Brain microvascular endothelial cell (primary cell): ENCODE data around the gene GFPT2.

Source experiments
- DNase-seq: peaks from one replicate; pipeline ENCODE4 v3.0.0-alpha.2; 2020
- H3K27ac ChIP-seq: fragments of 250-450 bp; sonication (Bioruptor Pico); 2 replicates; pipeline ENCODE4 v1.5.1; 2020; ENCODE audit warnings: mild to moderate bottlenecking, moderate library complexity
- H3K27me3 ChIP-seq: fragments of 250-450 bp; sonication (Bioruptor Pico); replicated peaks from 2 replicates; pipeline ENCODE4 v1.5.1; 2020; ENCODE audit warnings: mild to moderate bottlenecking
- H3K36me3 ChIP-seq: fragments of 250-450 bp; sonication (Bioruptor Pico); replicated peaks from 2 replicates; pipeline ENCODE4 v1.5.1; 2020; ENCODE audit warnings: mild to moderate bottlenecking
- H3K4me3 ChIP-seq: 2 replicates; pipeline ENCODE4 v1.5.1; 2011; ENCODE audit warnings: low read depth, mild to moderate bottlenecking, control low read depth, low read length, moderate library complexity
- in situ Hi-C: cut with HindIII; loops from 2 replicates; pipeline ENCODE4 v1.10.0; 2017; ENCODE audit warnings: low sequenced_read_pairs, low pct_ligation_motif_present
- TF ChIP-seq, protein P1 (sequence below): IDR thresholded peaks from 2 replicates; pipeline ENCODE4 v1.5.1; 2011; ENCODE audit warnings: low read depth, mild to moderate bottlenecking, moderate library complexity, low read length, control low read depth, inconsistent platforms; ENCODE audit errors: missing control alignments

GFPT2 gene

DNA sequence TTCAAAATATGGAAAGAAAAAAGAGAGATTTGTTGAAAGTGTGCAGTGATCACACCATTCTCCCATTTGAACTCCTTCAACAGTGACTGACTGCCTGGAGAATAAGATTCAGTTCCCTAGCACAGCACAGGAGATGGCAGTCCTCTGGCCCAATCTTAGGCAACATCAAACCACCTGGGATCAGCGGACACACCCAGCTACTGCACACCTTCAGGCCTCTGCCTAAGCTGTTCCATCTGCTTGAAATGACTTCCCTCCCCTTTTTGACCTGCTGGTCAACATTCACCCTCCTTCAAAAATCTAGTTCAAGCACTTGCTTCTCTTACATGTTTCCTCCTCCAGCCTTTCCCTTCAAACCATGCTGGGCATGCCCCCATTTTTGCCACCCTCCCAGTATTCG, 65.7 kb downstream of the GFPT2 start:
- no peak for DNase-seq
- H3K36me3 ChIP-seq = no peaks in the 10 kb centered on the region
- H3K27ac ChIP-seq = no peak overlapping the region
- in situ Hi-C loops = no loop called here
- no peak overlapping the region for H3K4me3 ChIP-seq
- H3K27me3 ChIP-seq = no peaks in the 10 kb centered on the region
- TF ChIP-seq, protein P1, sequence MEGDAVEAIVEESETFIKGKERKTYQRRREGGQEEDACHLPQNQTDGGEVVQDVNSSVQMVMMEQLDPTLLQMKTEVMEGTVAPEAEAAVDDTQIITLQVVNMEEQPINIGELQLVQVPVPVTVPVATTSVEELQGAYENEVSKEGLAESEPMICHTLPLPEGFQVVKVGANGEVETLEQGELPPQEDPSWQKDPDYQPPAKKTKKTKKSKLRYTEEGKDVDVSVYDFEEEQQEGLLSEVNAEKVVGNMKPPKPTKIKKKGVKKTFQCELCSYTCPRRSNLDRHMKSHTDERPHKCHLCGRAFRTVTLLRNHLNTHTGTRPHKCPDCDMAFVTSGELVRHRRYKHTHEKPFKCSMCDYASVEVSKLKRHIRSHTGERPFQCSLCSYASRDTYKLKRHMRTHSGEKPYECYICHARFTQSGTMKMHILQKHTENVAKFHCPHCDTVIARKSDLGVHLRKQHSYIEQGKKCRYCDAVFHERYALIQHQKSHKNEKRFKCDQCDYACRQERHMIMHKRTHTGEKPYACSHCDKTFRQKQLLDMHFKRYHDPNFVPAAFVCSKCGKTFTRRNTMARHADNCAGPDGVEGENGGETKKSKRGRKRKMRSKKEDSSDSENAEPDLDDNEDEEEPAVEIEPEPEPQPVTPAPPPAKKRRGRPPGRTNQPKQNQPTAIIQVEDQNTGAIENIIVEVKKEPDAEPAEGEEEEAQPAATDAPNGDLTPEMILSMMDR = no peak

GRCh38 chr5:180284149-180284548, 69.0 kb downstream of the GFPT2 start:
- H3K36me3 ChIP-seq = peaks cover 5% of the 10 kb centered on the region
- no peak overlapping the region for H3K27ac ChIP-seq
- TF ChIP-seq, protein P1 = no peak
- no peak overlapping the region for H3K4me3 ChIP-seq
- DNase-seq = no peak
- no peaks in the 10 kb centered on the region for H3K27me3 ChIP-seq
- in situ Hi-C loops = no loop called here

DNA sequence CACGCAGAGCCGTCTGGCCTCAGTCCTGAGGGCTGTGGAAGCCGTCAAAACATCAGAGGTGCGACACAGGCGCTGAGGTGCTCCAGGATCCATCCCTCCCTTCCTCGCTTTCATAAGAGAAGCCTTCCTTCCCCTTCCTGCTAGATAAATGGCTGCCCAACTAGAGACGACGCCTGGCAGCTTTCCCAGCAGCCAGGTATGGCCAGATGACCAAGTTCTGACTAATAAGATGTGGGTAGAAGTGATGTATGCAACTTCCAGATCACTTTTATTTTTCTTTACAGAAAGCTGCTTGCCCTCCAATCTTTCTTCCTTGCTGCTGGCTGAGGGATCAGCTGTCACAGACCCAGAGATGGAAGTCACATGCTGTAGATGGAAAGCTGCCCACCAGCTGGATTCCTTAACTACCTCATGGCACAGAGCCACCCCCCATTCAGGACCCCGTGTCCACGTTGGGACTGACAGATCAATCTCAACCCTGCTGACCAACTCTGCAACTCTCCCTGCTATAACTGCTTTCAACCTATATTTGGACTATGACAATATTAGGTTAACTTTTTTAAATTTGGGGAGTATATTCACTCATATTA, 70.0 kb downstream of the GFPT2 start:
- Histone ChIP-seq H3K27ac (no peak overlapping the region), H3K36me3 (peaks cover 5% of the 10 kb centered on the region), H3K27me3 (no peaks in the 10 kb centered on the region), H3K4me3 (no peak overlapping the region)
- no peak for DNase-seq
- in situ Hi-C loops = no loop called here
- TF ChIP-seq, protein P1 = no peak

- peaks cover 5% of the 10 kb centered on the region for H3K36me3 ChIP-seq
- TF ChIP-seq, protein P1 = no peak
- in situ Hi-C loops = no loop called here
Measured at GRCh38 chr5:180282281-180282680, 70.9 kb downstream of the GFPT2 start.

GRCh38 chr5:180281706-180282105, 71.4 kb downstream of the GFPT2 start:
- Histone ChIP-seq H3K27me3 (no peaks in the 10 kb centered on the region), H3K36me3 (peaks cover 8% of the 10 kb centered on the region), H3K4me3 (no peak overlapping the region), H3K27ac (no peak overlapping the region)
- TF ChIP-seq, protein P1 = no peak
- no peak for DNase-seq
- in situ Hi-C loops = no loop called here

More at GRCh38 chr5:180282281-180282680, 70.9 kb downstream of the GFPT2 start:
- Histone ChIP-seq H3K27me3 (no peaks in the 10 kb centered on the region), H3K4me3 (no peak overlapping the region), H3K27ac (no peak overlapping the region)
- DNase-seq = no peak

DNA sequence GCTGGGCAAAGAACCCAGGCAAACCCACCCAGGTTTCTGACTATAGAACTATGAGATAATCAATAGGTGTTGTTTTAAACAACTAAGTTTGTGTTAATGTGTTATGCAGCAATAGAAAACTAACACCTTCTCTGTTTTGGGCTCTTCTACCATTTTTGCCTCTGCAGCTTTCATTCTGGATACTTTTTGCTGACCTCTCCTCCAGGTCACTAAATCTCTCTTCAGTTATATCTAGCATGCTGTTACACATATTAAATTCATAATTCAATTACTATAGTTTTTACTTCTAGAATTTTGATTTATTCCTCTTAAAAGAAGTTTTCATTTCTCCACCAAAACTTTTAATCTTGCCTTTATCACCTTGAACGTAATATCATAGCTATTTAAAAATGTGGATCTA, 78.4 kb downstream of the GFPT2 start:
- no peak for DNase-seq
- Histone ChIP-seq H3K4me3 (no peak overlapping the region), H3K36me3 (peaks cover 13% of the 10 kb centered on the region), H3K27ac (no peak overlapping the region), H3K27me3 (no peaks in the 10 kb centered on the region)
- TF ChIP-seq, protein P1 = no peak
- in situ Hi-C loops = no loop called here
